ENCODE measurements around the gene TNS1. TPM values are rescaled to one million over a fixed set of nuclear protein-coding genes. Genes with fewer than 3 reads are reported as not detected.

Gene TNS1
- total and polyA plus RNA-seq, 2 donors (not counting 1 experiment from before 2014, with no cell fraction given): 0.10 to 0.86 TPM

DNA sequence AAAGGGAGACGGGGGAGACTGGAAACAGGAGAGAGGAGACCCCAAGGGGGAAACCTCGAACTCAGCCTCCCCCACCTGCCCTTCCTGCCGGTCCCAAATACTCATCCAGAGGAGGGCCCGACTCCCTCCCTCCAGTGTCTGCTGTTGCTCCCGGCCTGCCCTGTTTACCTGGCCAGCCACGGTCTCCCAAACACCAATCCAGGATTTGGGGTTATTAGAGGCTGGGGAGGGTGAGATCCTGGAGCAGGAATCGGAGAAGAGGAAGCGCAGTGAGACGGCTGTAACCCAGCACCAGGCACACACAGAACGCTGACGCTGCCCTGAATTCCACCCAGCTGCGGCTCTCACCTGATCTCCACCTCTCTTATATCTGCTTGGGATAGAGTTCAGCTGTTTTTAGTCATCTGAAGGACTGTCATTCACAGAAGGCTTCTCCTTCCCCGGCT lies 213.0 kb downstream of the TNS1 start:
- DNase-seq (peak; percentile 39), ATAC-seq (ENCODE audit: low read depth) (peak; percentile 31)
- Mint-ChIP-seq H3K27me3 (no peaks in the 10 kb centered on the region), H3K4me1 (peaks cover 25% of the 10 kb centered on the region), H3K4me3 (peak overlapping the region; percentile 72), H3K27ac (peak overlapping the region; percentile 47), H3K9me3 (ENCODE audit: insufficient read depth) (no peaks in the 10 kb centered on the region)
- Histone ChIP-seq H2AFZ (ENCODE audit: insufficient read depth, low read depth, low read length, poor library complexity, severe bottlenecking) (peak overlapping the region; percentile 69), H3K9ac (ENCODE audit: low read length) (peak overlapping the region; percentile 54), H3K4me2 (replicated peaks; ENCODE audit: low read depth, low read length, poor library complexity, severe bottlenecking) (peak overlapping the region; percentile 71), H3K4me1 (ENCODE audit: control insufficient read depth in 2 of 2, insufficient read depth in 2 of 2, low read length in 2 of 2) (peaks cover 6 to 18% of the 10 kb centered on the region in 2 donors), H3K27me3 (replicated peaks in 1 of 4; ENCODE audit: control extremely low read depth in 1 of 4, control insufficient read depth in 3 of 4, insufficient read depth in 4 of 4, low read length in 3 of 4) (no peaks in the 10 kb centered on the region), H3K27ac (ENCODE audit: low read length in 2 of 2) (peak overlapping the region; percentile 15 to 29), H3K79me2 (ENCODE audit: control insufficient read depth, insufficient read depth, low read length) (no peaks in the 10 kb centered on the region), H4K20me1 (ENCODE audit: control insufficient read depth, insufficient read depth, low read length, poor library complexity, severe bottlenecking) (no peaks in the 10 kb centered on the region), H3K36me3 (replicated peaks in 1 of 2; ENCODE audit: control extremely low read depth in 1 of 2, control insufficient read depth in 1 of 2, extremely low read depth in 1 of 2, insufficient read depth in 2 of 2, low read length in 1 of 2) (no peaks in the 10 kb centered on the region), H3K9me3 (ENCODE audit: control extremely low read depth in 1 of 3, control insufficient read depth in 2 of 3, insufficient read depth in 1 of 3, low read length in 2 of 3) (peaks cover 0 to 5% (median 0%) of the 10 kb centered on the region in 3 donors), H3K4me3 (ENCODE audit: control extremely low read depth in 1 of 5, extremely low read depth in 1 of 5, insufficient read depth in 1 of 5, low read depth in 2 of 5, low read length in 4 of 5) (peak overlapping the region; percentile 48 to 60 (median 53))
- ChIA-PET POLR2A (no interaction called here), CTCF (interaction anchor here (0.6 to 17.1 kb wide), 36 partner anchors 7 to 282 kb away, joined by 3 to 412 read pairs (median 4); no protein-coding TSS in a partner anchor)
- WGBS (ENCODE audit: insufficient coverage): 58% methylated on average over 4 of the region's 13 CpGs
- TF ChIP-seq EZH2 (IDR thresholded peaks at IDR 0.05; ENCODE audit: borderline replicate concordance, insufficient read depth, low read depth, low read length, poor library complexity, severe bottlenecking): no peak
- TF ChIP-seq, protein P1, sequence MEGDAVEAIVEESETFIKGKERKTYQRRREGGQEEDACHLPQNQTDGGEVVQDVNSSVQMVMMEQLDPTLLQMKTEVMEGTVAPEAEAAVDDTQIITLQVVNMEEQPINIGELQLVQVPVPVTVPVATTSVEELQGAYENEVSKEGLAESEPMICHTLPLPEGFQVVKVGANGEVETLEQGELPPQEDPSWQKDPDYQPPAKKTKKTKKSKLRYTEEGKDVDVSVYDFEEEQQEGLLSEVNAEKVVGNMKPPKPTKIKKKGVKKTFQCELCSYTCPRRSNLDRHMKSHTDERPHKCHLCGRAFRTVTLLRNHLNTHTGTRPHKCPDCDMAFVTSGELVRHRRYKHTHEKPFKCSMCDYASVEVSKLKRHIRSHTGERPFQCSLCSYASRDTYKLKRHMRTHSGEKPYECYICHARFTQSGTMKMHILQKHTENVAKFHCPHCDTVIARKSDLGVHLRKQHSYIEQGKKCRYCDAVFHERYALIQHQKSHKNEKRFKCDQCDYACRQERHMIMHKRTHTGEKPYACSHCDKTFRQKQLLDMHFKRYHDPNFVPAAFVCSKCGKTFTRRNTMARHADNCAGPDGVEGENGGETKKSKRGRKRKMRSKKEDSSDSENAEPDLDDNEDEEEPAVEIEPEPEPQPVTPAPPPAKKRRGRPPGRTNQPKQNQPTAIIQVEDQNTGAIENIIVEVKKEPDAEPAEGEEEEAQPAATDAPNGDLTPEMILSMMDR (IDR thresholded peaks at IDR 0.05): no peak
- intact Hi-C loops (cut with micrococcal nuclease): loop anchor here (1.0 to 5.0 kb wide), 3 partner anchors 78 to 205 kb away; no protein-coding TSS in a partner anchor

DNA sequence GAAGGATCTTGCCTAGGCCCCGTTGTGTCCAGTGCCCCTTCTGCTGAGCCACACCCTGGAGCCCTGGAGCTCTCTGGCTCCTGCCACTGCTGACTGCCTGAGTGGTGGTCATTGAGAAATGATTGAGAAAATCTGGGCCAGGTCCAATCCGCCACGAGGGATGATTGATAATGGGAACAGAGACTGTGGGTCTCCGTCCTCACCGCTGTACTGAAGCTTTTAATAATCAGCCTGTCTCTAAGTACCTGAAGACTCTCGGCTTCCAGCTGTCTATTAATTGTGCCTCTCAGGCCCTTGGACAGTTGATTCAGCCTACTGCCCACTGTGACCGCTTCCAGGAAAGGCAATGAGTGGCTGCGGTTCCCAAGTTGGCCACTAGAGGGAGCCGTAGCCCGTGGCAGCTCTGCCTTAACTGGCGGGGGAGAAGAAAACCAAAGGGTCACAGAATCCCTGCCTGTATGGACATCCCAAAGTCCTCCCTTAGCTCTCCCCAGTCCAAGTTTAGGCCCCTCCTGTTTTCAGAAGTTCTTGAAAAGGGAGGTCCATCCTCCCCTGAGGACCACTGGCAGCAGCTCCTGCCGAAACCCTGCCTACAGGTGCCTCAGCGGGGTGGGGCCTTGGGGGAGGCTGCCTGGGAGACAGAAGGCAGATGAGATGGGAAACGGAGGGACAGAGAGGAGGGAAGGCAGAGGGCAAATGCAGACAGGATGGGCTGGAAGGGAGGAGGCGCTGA lies 213.6 kb downstream of the TNS1 start:
- TF ChIP-seq EZH2 (IDR thresholded peaks at IDR 0.05; ENCODE audit: borderline replicate concordance, insufficient read depth, low read depth, low read length, poor library complexity, severe bottlenecking): no peak
- TF ChIP-seq, protein P1 (IDR thresholded peaks at IDR 0.05): peak; percentile 99
- Histone ChIP-seq H2AFZ (ENCODE audit: insufficient read depth, low read depth, low read length, poor library complexity, severe bottlenecking) (peak overlapping the region; percentile 69), H3K79me2 (ENCODE audit: control insufficient read depth, insufficient read depth, low read length) (no peaks in the 10 kb centered on the region), H3K36me3 (replicated peaks in 1 of 2; ENCODE audit: control extremely low read depth in 1 of 2, control insufficient read depth in 1 of 2, extremely low read depth in 1 of 2, insufficient read depth in 2 of 2, low read length in 1 of 2) (no peaks in the 10 kb centered on the region), H3K27ac (ENCODE audit: low read length in 2 of 2) (no peak overlapping the region), H3K4me1 (ENCODE audit: control insufficient read depth in 2 of 2, insufficient read depth in 2 of 2, low read length in 2 of 2) (peaks cover 6 to 18% of the 10 kb centered on the region in 2 donors), H3K4me3 (ENCODE audit: control extremely low read depth in 1 of 5, extremely low read depth in 1 of 5, insufficient read depth in 1 of 5, low read depth in 2 of 5, low read length in 4 of 5) (peak overlapping the region; percentile 48 to 60 (median 53)), H3K4me2 (replicated peaks; ENCODE audit: low read depth, low read length, poor library complexity, severe bottlenecking) (peak overlapping the region; percentile 71), H3K27me3 (replicated peaks in 1 of 4; ENCODE audit: control extremely low read depth in 1 of 4, control insufficient read depth in 3 of 4, insufficient read depth in 4 of 4, low read length in 3 of 4) (no peaks in the 10 kb centered on the region), H3K9ac (ENCODE audit: low read length) (peak overlapping the region; percentile 54), H3K9me3 (ENCODE audit: control extremely low read depth in 1 of 3, control insufficient read depth in 2 of 3, insufficient read depth in 1 of 3, low read length in 2 of 3) (peaks cover 0 to 5% (median 0%) of the 10 kb centered on the region in 3 donors), H4K20me1 (ENCODE audit: control insufficient read depth, insufficient read depth, low read length, poor library complexity, severe bottlenecking) (no peaks in the 10 kb centered on the region)
- H3K4me3 Mint-ChIP-seq: peak overlapping the region; percentile 72
- peak; percentile 79 for DNase-seq
- ATAC-seq (ENCODE audit: low read depth): peak; percentile 53
- no peaks in the 10 kb centered on the region for H3K9me3 Mint-ChIP-seq (ENCODE audit: insufficient read depth)
- H3K27ac Mint-ChIP-seq: peak overlapping the region; percentile 68
- H3K4me1 Mint-ChIP-seq: peaks cover 25% of the 10 kb centered on the region
- intact Hi-C loops (cut with micrococcal nuclease): loop anchor here (1.0 to 5.0 kb wide), 3 partner anchors 78 to 205 kb away; no protein-coding TSS in a partner anchor
- ChIA-PET POLR2A (no interaction called here), CTCF (interaction anchor here (0.6 to 17.1 kb wide), 39 partner anchors 7 to 1130 kb away, joined by 3 to 412 read pairs (median 4); no protein-coding TSS in a partner anchor)
- 36% methylated on average over 13 of the region's 15 CpGs for WGBS (ENCODE audit: insufficient coverage)
- H3K27me3 Mint-ChIP-seq: no peaks in the 10 kb centered on the region

All from B cell (primary cell).